HepG2 (cell line): ENCODE data around the gene SERINC4. TPM values are rescaled to one million over a fixed set of nuclear protein-coding genes. Genes with fewer than 3 reads are reported as not detected.

Source experiments
- ARID4A ChIP-seq: sonication (generic); formaldehyde crosslinking; IDR thresholded peaks from 2 replicates; pipeline ENCODE4 v1.5.0; 2020; ENCODE audit warnings: mild to moderate bottlenecking, missing genetic modification reagents, borderline replicate concordance
- ELF3 ChIP-seq: IDR thresholded peaks from 2 replicates; pipeline ENCODE4 v1.6.1; 2016; ENCODE audit warnings: missing genetic modification reagents, missing compliant biosample characterization
- FIP1L1 ChIP-seq: fragments of 200-400 bp; formaldehyde crosslinking; IDR thresholded peaks from 2 replicates; pipeline ENCODE4 v1.6.1; 2018; ENCODE audit warnings: low read depth, mild to moderate bottlenecking, low read length, moderate library complexity, borderline replicate concordance; ENCODE audit not compliant: insufficient read depth
- HNF4G ChIP-seq, 2 experiments: sonication (generic) in 1 of 2; formaldehyde crosslinking in 1 of 2; IDR thresholded peaks; 2 replicates each; pipeline versions ENCODE4 v1.4.0 to v1.6.1; 2011 to 2020; ENCODE audit warnings: borderline replicate concordance in 2 of 2, low read depth in 2 of 2, mild to moderate bottlenecking in 2 of 2, low read length in 1 of 2, missing genetic modification reagents in 1 of 2, moderate library complexity in 1 of 2
- JUND ChIP-seq: sonication (generic); formaldehyde crosslinking; IDR thresholded peaks from 2 replicates; pipeline ENCODE4 v1.8.0; 2022; ENCODE audit warnings: mild to moderate bottlenecking, missing genetic modification reagents
- KLF13 ChIP-seq: sonication (generic); formaldehyde crosslinking; IDR thresholded peaks from 2 replicates; pipeline ENCODE4 v1.4.0; 2020; ENCODE audit warnings: mild to moderate bottlenecking, missing genetic modification reagents
- MED8 ChIP-seq: sonication (generic); formaldehyde crosslinking; IDR thresholded peaks from 2 replicates; pipeline ENCODE4 v1.8.1; 2023; ENCODE audit warnings: mild to moderate bottlenecking, missing genetic modification reagents; ENCODE audit not compliant: insufficient replicate concordance
- MYC ChIP-seq: sonication (generic); formaldehyde crosslinking; IDR thresholded peaks from 2 replicates; pipeline ENCODE4 v1.9.0; 2021; ENCODE audit warnings: missing genetic modification reagents, borderline replicate concordance
- MYPOP ChIP-seq: sonication (generic); formaldehyde crosslinking; IDR thresholded peaks from 2 replicates; pipeline ENCODE4 v1.8.1; 2023; ENCODE audit warnings: mild to moderate bottlenecking, moderate library complexity, missing genetic modification reagents
- NR2F1 ChIP-seq, 2 experiments: fragments of 450-650 bp in 1 of 2; formaldehyde crosslinking in 1 of 2; IDR thresholded peaks; 2 replicates each; pipeline versions ENCODE4 v1.5.0 to v1.6.1; 2016 to 2020; ENCODE audit warnings: mild to moderate bottlenecking in 1 of 2, missing compliant biosample characterization in 1 of 2, missing genetic modification reagents in 1 of 2, moderate library complexity in 1 of 2
- PCBP1 ChIP-seq: fragments of 200-400 bp; formaldehyde crosslinking; IDR thresholded peaks from 2 replicates; pipeline ENCODE4 v1.6.1; 2017; ENCODE audit warnings: mild to moderate bottlenecking, low read depth, low read length, borderline replicate concordance
- PRDM10 ChIP-seq: sonication (generic); formaldehyde crosslinking; IDR thresholded peaks from 2 replicates; pipeline ENCODE4 v1.4.0; 2020; ENCODE audit warnings: low read depth, missing genetic modification reagents
- SMARCC2 ChIP-seq: fragments of 450-650 bp; IDR thresholded peaks from 2 replicates; pipeline ENCODE4 v1.6.1; 2017; ENCODE audit warnings: antibody characterized with exemption, mild to moderate bottlenecking
- THAP11 ChIP-seq: IDR thresholded peaks from 2 replicates; pipeline ENCODE4 v1.6.1; 2016; ENCODE audit warnings: missing biosample characterization, missing genetic modification reagents
- TRIM24 ChIP-seq: sonication (generic); formaldehyde crosslinking; IDR thresholded peaks from 2 replicates; pipeline ENCODE4 v1.8.0; 2022; ENCODE audit warnings: mild to moderate bottlenecking, missing genetic modification reagents
- ZFP82 ChIP-seq: sonication (generic); formaldehyde crosslinking; IDR thresholded peaks from 2 replicates; pipeline ENCODE4 v1.5.1; 2020; ENCODE audit warnings: mild to moderate bottlenecking, missing genetic modification reagents, borderline replicate concordance
- ZNF136 ChIP-seq: sonication (generic); formaldehyde crosslinking; IDR thresholded peaks from 2 replicates; pipeline ENCODE4 v1.8.1; 2022; ENCODE audit warnings: low read depth, mild to moderate bottlenecking, moderate library complexity, missing genetic modification reagents
- ZNF17 ChIP-seq: sonication (generic); formaldehyde crosslinking; IDR thresholded peaks from 2 replicates; pipeline ENCODE4 v1.5.0; 2020; ENCODE audit warnings: mild to moderate bottlenecking, missing genetic modification reagents
- ZNF678 ChIP-seq: sonication (generic); formaldehyde crosslinking; IDR thresholded peaks from 2 replicates; pipeline ENCODE4 v1.4.0; 2020; ENCODE audit warnings: mild to moderate bottlenecking, missing genetic modification reagents
- polyA plus RNA-seq, 8 experiments: library from polyadenylated mRNA; depleted of rRNA in 3 of 8; stranded (reverse) in 7 of 8; unstranded in 1 of 8; fragments of >200 nt; fragmentation: Illumina TruSeq in 4 of 8; extraction: Trizol in 4 of 8; gene quantifications; 2 replicates each; pipeline versions ENCODE4 v1.2.1 to v1.2.3, GENCODE V29; 2011 to 2016; ENCODE audit warnings: low read depth in 4 of 8, missing spikeins in 1 of 8, mixed read lengths in 1 of 8; ENCODE audit not compliant: insufficient read depth in 1 of 8
- total RNA-seq, 5 experiments: library from RNA; depleted of rRNA; stranded (reverse); fragments of >200 nt; fragmentation: Illumina TruSeq; extraction: Trizol; gene quantifications; 2 replicates each; pipeline ENCODE4 v1.2.3, GENCODE V29; 2016; ENCODE audit warnings: low read depth in 1 of 5

The SERINC4 gene
- total and polyA plus RNA-seq, 2 of the 13 experiments (the other 11 are each of a cell fraction or from before 2014, with no cell fraction given) = not detected

GRCh38 chr15:43775411-43775965 lies 24.5 kb downstream of the SERINC4 start (continued):
- TF ChIP-seq ARID4A (no peak; the same call in 1 of the 2 replicates), THAP11 (CRISPR knock-in tag) (no peak), HNF4G (IDR thresholded peaks at IDR 0.05; ENCODE audit: borderline replicate concordance, low read depth, low read length) (peak; percentile 13; the same call in 1 of the 2 replicates), HNF4G (CRISPR knock-in tag; IDR thresholded peaks at IDR 0.05; ENCODE audit: borderline replicate concordance, low read depth) (no peak), SMARCC2 (no peak), ZNF17 (CRISPR knock-in tag) (no peak), MYC (CRISPR knock-in tag) (peak; percentile 86), PRDM10 (peak; percentile 47; the same call in 1 of the 2 replicates), KLF13 (CRISPR knock-in tag) (no peak), ZNF678 (no peak), NR2F1 (CRISPR knock-in tag; IDR thresholded peaks at IDR 0.05) (no peak), ZNF136 (no peak), JUND (CRISPR knock-in tag) (no peak), ZFP82 (CRISPR knock-in tag) (no peak), FIP1L1 (no peak), PCBP1 (no peak), TRIM24 (no peak), MYPOP (CRISPR knock-in tag) (no peak), ELF3 (CRISPR knock-in tag) (no peak), MED8 (CRISPR knock-in tag) (no peak)
